H9 (cell line): ENCODE measurements around the gene DTX2. TPM values are rescaled to one million over a fixed set of nuclear protein-coding genes. Genes with fewer than 3 reads are reported as not detected.

Source experiments
- DNase-seq: peaks from one replicate; pipeline ENCODE4 v3.0.0-alpha.2; 2017
- H2AFZ ChIP-seq: one replicate; pipeline ENCODE4 v1.6.1; 2013; ENCODE audit warnings: mild to moderate bottlenecking, low read length, control low read depth, moderate library complexity
- H2AK5ac ChIP-seq: 2 replicates; pipeline ENCODE4 v1.6.1; 2013; ENCODE audit warnings: low read length, control low read depth, mixed read lengths; ENCODE audit not compliant: insufficient read length
- H2BK120ac ChIP-seq: one replicate; pipeline ENCODE4 v1.6.1; 2013; ENCODE audit warnings: low read depth, mild to moderate bottlenecking, low read length, control low read depth, inconsistent platforms; ENCODE audit not compliant: poor library complexity, severe bottlenecking
- H2BK12ac ChIP-seq: 2 replicates; pipeline ENCODE4 v1.6.1; 2013; ENCODE audit warnings: low read length, control low read depth, mixed read lengths, low read depth; ENCODE audit not compliant: insufficient read length
- H2BK15ac ChIP-seq: 2 replicates; pipeline ENCODE4 v1.6.1; 2013; ENCODE audit warnings: low read depth, low read length, control low read depth
- H2BK20ac ChIP-seq: one replicate; pipeline ENCODE4 v1.6.1; 2013; ENCODE audit warnings: low read depth, mild to moderate bottlenecking, low read length, control low read depth, inconsistent platforms; ENCODE audit not compliant: poor library complexity, severe bottlenecking
- H2BK5ac ChIP-seq: 2 replicates; pipeline ENCODE4 v1.6.1; 2013; ENCODE audit warnings: low read length, control low read depth, mixed read lengths; ENCODE audit not compliant: insufficient read length
- H3K14ac ChIP-seq: 2 replicates; pipeline ENCODE4 v1.6.1; 2013; ENCODE audit warnings: low read length, control low read depth; ENCODE audit not compliant: insufficient read depth
- H3K18ac ChIP-seq: 2 replicates; pipeline ENCODE4 v1.6.1; 2013; ENCODE audit warnings: low read depth, mild to moderate bottlenecking, mixed read lengths, low read length, control low read depth; ENCODE audit not compliant: insufficient read length
- H3K23ac ChIP-seq: 2 replicates; pipeline ENCODE4 v1.6.1; 2013; ENCODE audit warnings: low read length, control low read depth, mixed read lengths, low read depth; ENCODE audit not compliant: insufficient read length
- H3K23me2 ChIP-seq: 2 replicates; pipeline ENCODE4 v1.6.1; 2013; ENCODE audit warnings: low read depth, mild to moderate bottlenecking, mixed read lengths, low read length, control low read depth; ENCODE audit not compliant: insufficient read length, poor library complexity, severe bottlenecking
- H3K27ac ChIP-seq: 2 replicates; pipeline ENCODE4 v1.5.1; 2013; ENCODE audit warnings: low read length, control low read depth, mixed read lengths, low read depth; ENCODE audit not compliant: insufficient read length
- H3K27me3 ChIP-seq: 2 replicates; pipeline ENCODE4 v1.6.1; 2013; ENCODE audit warnings: low read length, control low read depth, inconsistent platforms; ENCODE audit not compliant: insufficient read depth
- H3K4ac ChIP-seq: 2 replicates; pipeline ENCODE4 v1.6.1; 2013; ENCODE audit warnings: low read depth, mild to moderate bottlenecking, control low read depth, inconsistent platforms, low read length, moderate library complexity
- H3K4me1 ChIP-seq: 2 replicates; pipeline ENCODE4 v1.6.1; 2013; ENCODE audit warnings: low read length, control low read depth, inconsistent platforms; ENCODE audit not compliant: insufficient read depth
- H3K4me2 ChIP-seq: 2 replicates; pipeline ENCODE4 v1.6.1; 2013; ENCODE audit warnings: low read length, control low read depth, mixed read lengths; ENCODE audit not compliant: insufficient read length, insufficient read depth
- H3K56ac ChIP-seq: 2 replicates; pipeline ENCODE4 v1.6.1; 2013; ENCODE audit warnings: low read depth, mild to moderate bottlenecking, mixed read lengths, low read length, control low read depth; ENCODE audit not compliant: insufficient read length
- H3K79me1 ChIP-seq: 2 replicates; pipeline ENCODE4 v1.6.1; 2013; ENCODE audit warnings: low read depth, mild to moderate bottlenecking, moderate library complexity, low read length, control low read depth, inconsistent platforms; ENCODE audit not compliant: insufficient read depth, poor library complexity, severe bottlenecking
- H3K79me2 ChIP-seq: 2 replicates; pipeline ENCODE4 v1.6.1; 2013; ENCODE audit warnings: low read length, control low read depth, inconsistent platforms; ENCODE audit not compliant: insufficient read depth
- H3K9ac ChIP-seq: 2 replicates; pipeline ENCODE4 v1.6.1; 2013; ENCODE audit warnings: low read length, control low read depth, mixed read lengths; ENCODE audit not compliant: insufficient read length; ENCODE audit errors: extremely low read depth
- H3K9me3 ChIP-seq: one replicate; pipeline ENCODE4 v1.6.1; 2013; ENCODE audit warnings: low read depth, low read length, inconsistent platforms; ENCODE audit not compliant: control insufficient read depth
- H3T11ph ChIP-seq: one replicate; pipeline ENCODE4 v1.6.1; 2013; ENCODE audit warnings: mild to moderate bottlenecking, low read length, control low read depth, inconsistent platforms
- H4K20me1 ChIP-seq: one replicate; pipeline ENCODE4 v1.6.1; 2013; ENCODE audit not compliant: control insufficient read depth, insufficient read length, insufficient read depth
- H4K5ac ChIP-seq: 2 replicates; pipeline ENCODE4 v1.6.1; 2013; ENCODE audit warnings: low read depth, mild to moderate bottlenecking, mixed read lengths, low read length, control low read depth; ENCODE audit not compliant: insufficient read length
- H4K8ac ChIP-seq: replicated peaks from 2 replicates; pipeline ENCODE4 v1.6.1; 2013; ENCODE audit warnings: low read length, control low read depth, mixed read lengths, low read depth; ENCODE audit not compliant: insufficient read length
- H4K91ac ChIP-seq: 2 replicates; pipeline ENCODE4 v1.6.1; 2013; ENCODE audit warnings: low read depth, mild to moderate bottlenecking, moderate library complexity, mixed read lengths, low read length, control low read depth; ENCODE audit not compliant: insufficient read length
- H3K27ac Mint-ChIP-seq, 3 experiments: 2 replicates in 2 of 3; 3 replicates in 1 of 3; pipeline ENCODE4 v1.8.0; 2020 to 2021; ENCODE audit warnings: mixed read lengths in 3 of 3, mild to moderate bottlenecking in 1 of 3, moderate library complexity in 1 of 3
- H3K27me3 Mint-ChIP-seq: 2 replicates; pipeline ENCODE4 v1.8.0; 2021; ENCODE audit warnings: low read depth, mild to moderate bottlenecking, moderate library complexity, mixed read lengths
- H3K36me3 Mint-ChIP-seq, 3 experiments: 2 replicates in 2 of 3; 3 replicates in 1 of 3; pipeline ENCODE4 v1.8.0; 2020 to 2021; ENCODE audit warnings: low read depth in 3 of 3, mixed read lengths in 3 of 3; ENCODE audit not compliant: insufficient read depth in 1 of 3
- H3K4me1 Mint-ChIP-seq, 2 experiments: 2 replicates each; pipeline ENCODE4 v1.8.0; 2020; ENCODE audit warnings: mixed read lengths in 2 of 2
- H3K4me3 Mint-ChIP-seq, 2 experiments: 2 replicates in 1 of 2; 3 replicates in 1 of 2; pipeline ENCODE4 v1.8.0; 2020 to 2021; ENCODE audit warnings: mild to moderate bottlenecking in 2 of 2, mixed read lengths in 2 of 2, moderate library complexity in 1 of 2
- H3K9me3 Mint-ChIP-seq, 2 experiments: 2 replicates in 1 of 2; 3 replicates in 1 of 2; pipeline ENCODE4 v1.8.0; 2020; ENCODE audit warnings: mild to moderate bottlenecking in 2 of 2, mixed read lengths in 2 of 2, moderate library complexity in 1 of 2
- WGBS: extraction: QIAGEN DNeasy Blood & Tissue Kit; methylation state at CpG from one replicate; pipeline ENCODE4 v1.1.7; 2013; ENCODE audit warnings: missing lambda C conversion rate, low lambda C conversion rate, mixed read lengths; ENCODE audit not compliant: insufficient read length; ENCODE audit errors: extremely low coverage; 5-methylcytosine and 5-hydroxymethylcytosine counted together
- total RNA-seq: library from RNA; stranded (reverse); gene quantifications from 2 replicates; pipeline ENCODE4 v1.2.1, GENCODE V29; 2021
- TF ChIP-seq, protein P1 (sequence below): fragments of 200-600 bp; sonication (generic); conservative IDR thresholded peaks from 3 replicates; pipeline ENCODE4 v1.8.0; 2021; ENCODE audit warnings: antibody characterized with exemption, mild to moderate bottlenecking

The DTX2 gene
- total RNA-seq, 1 experiment from 2014 or later = 48.8 TPM

DNA sequence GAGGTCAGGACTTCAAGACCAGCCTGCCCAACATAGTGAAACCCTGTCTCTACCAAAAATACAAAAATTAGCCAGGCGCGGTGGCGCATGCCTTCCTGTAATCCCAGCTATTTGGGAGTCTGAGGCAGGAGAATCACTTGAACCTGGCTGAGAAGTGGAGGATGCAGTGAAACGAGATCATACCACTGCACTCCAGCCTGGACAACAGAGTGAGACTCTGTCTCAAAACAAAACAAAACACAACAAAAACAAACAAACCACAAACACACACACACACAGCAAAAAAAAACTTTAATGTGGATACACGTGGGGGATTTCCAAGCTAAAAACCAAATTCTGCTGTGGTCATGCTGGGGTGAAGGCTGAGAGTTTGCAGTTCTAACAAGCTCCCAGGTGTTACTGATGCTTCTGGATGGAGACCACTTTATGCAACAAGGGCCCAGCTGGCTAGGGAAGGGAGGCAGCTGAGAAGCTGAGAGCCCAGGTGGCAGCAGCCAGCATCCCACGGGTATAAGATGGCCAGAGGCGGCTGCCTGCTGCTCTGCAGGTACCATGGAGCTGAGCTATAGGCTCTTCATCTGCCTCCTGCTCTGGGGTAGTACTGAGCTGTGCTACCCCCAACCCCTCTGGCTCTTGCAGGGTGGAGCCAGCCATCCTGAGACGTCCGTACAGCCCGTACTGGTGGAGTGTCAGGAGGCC lies 36.9 kb upstream of the DTX2 start, which contains the start of gene ZP3:
Gene ZP3, plus strand, starts transcription at position 538 of the 699 bp plus-strand sequence. Its CDS starts 15 bp downstream, at position 553.
- no peak within 1 kb of the TSS for H2AK5ac ChIP-seq
- H2BK120ac ChIP-seq = peak within 1 kb of the TSS; percentile 80
- H3K9ac ChIP-seq = no peak within 1 kb of the TSS
- H3K4me1 ChIP-seq = peaks cover 5% of the 10 kb centered on the region; the same call in 1 of the 2 replicates
- no peak within 1 kb of the TSS for H3K4ac ChIP-seq
- WGBS = no CpG with 5 or more reads among the region's 10 CpGs
- no peaks in the 10 kb centered on the region for H3K23me2 ChIP-seq
- TF ChIP-seq, protein P1, sequence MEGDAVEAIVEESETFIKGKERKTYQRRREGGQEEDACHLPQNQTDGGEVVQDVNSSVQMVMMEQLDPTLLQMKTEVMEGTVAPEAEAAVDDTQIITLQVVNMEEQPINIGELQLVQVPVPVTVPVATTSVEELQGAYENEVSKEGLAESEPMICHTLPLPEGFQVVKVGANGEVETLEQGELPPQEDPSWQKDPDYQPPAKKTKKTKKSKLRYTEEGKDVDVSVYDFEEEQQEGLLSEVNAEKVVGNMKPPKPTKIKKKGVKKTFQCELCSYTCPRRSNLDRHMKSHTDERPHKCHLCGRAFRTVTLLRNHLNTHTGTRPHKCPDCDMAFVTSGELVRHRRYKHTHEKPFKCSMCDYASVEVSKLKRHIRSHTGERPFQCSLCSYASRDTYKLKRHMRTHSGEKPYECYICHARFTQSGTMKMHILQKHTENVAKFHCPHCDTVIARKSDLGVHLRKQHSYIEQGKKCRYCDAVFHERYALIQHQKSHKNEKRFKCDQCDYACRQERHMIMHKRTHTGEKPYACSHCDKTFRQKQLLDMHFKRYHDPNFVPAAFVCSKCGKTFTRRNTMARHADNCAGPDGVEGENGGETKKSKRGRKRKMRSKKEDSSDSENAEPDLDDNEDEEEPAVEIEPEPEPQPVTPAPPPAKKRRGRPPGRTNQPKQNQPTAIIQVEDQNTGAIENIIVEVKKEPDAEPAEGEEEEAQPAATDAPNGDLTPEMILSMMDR = no peak
- no peak within 1 kb of the TSS for H3K4me2 ChIP-seq
- no peak within 1 kb of the TSS for H2BK12ac ChIP-seq
- H3K79me1 ChIP-seq = no peaks in the 10 kb centered on the region
- Mint-ChIP-seq H3K4me3 (peak within 1 kb of the TSS in 1 of 2 experiments; percentile 36; a peak in 2 of 5 replicates), H3K27me3 (peaks cover 3% of the 10 kb centered on the region), H3K9me3 (no peaks in the 10 kb centered on the region), H3K27ac (peak within 1 kb of the TSS in 2 of 3 experiments; percentile 67 to 85; a peak in 4 of 7 replicates), H3K4me1 (peaks cover 22 to 29% of the 10 kb centered on the region in 2 experiments), H3K36me3 (no peaks in the 10 kb centered on the region)
- H3K79me2 ChIP-seq = no peaks in the 10 kb centered on the region
- H3K27ac ChIP-seq = no peak within 1 kb of the TSS
- no peaks in the 10 kb centered on the region for H3K27me3 ChIP-seq
- no peak within 1 kb of the TSS for H2BK5ac ChIP-seq
- H2BK20ac ChIP-seq = no peak within 1 kb of the TSS
- no peak within 1 kb of the TSS for H3K56ac ChIP-seq
- H3K14ac ChIP-seq = no peak within 1 kb of the TSS; the same call in 1 of the 2 replicates
- H4K20me1 ChIP-seq = no peaks in the 10 kb centered on the region
- peak within 1 kb of the TSS; percentile 88 for H4K91ac ChIP-seq
- H2BK15ac ChIP-seq = no peak within 1 kb of the TSS
- no peak within 1 kb of the TSS for H4K8ac ChIP-seq
- no peak within 1 kb of the TSS for H2AFZ ChIP-seq
- H4K5ac ChIP-seq = no peak within 1 kb of the TSS
- H3T11ph ChIP-seq = no peak within 1 kb of the TSS
- H3K23ac ChIP-seq = no peak within 1 kb of the TSS
- peak within 1 kb of the TSS; percentile 49 for H3K18ac ChIP-seq
- no peaks in the 10 kb centered on the region for H3K9me3 ChIP-seq
- DNase-seq = no peak
